ENCODE results near the gene PIGR.
A peak's percentile ranks its signal among the peaks of the same experiment; 100 is the strongest.
"Not testable (repeated sequence)": the region's sequence is repeated elsewhere in the genome, so short reads cannot be mapped to it uniquely, and the experiment has no call there.

The PIGR gene

DNA sequence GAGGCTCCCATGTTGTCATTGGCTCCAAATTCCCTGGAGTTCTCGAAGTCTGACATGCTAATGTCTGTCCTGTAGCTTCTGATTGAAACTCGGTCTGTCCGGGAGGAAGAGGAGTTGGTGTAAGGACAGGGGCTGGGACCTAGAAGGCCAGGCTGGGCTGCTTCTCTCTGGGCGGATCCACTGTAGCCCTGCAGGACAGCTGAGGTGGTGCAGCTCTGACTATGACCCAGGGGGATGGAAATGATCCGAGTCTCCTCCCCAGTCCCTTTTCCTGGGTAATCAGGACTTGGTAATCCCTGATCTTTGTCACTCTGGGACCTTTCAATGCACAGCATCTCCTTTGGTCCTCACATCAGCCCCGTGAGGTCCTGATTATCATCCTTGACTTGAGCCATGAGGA lies 14.6 kb downstream of the PIGR start:
- no peak for DNase-seq

DNA sequence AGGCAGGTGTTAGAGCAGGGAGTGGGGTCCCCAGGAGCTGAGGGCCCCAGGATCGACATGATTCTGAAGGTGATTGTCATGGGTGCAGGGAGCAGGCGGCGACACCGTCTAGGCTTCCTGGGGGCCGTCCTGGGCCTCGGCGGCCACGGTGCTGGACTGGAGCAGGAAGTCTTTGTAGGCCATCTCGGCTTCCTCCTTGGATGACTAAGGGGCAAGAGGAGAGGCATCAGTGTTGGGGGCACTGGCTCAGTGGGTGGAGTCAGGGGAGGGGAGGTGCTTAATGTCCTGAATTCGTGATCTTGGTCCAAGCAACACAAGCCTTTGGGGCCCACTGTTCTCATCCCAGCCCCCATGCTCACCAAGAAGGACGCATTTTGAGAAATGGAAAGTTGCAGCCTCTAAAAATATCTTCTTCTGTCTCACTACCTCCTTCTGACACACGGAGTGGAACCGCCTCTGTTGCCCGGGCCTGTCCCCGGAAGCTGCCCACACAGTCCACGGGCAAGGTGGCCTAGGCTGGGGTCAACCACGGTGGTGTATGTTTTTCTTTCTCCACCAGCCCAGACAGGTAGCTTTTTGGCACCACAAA lies 16.0 kb downstream of the PIGR start:
- no peak for DNase-seq

DNA sequence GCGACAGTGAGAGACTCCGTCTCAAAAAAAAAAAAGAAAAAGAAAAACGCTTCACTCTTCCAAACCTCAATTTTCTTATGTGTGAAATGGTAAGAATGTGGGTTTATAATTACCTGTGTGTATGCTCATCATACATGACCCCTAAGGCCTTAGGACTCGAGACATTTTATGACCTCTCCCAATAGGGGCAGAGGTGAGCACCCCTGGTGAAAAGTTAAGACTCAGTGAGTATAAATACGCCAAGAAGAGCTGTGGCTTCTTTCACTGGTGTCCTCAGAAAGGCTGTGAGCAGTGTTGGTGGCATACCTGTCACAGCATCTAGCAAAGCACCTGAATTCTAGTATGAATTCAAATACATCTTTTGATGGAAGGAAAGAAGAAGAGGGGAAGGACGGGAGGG lies 16.7 kb downstream of the PIGR start:
- DNase-seq, result no peak

DNA sequence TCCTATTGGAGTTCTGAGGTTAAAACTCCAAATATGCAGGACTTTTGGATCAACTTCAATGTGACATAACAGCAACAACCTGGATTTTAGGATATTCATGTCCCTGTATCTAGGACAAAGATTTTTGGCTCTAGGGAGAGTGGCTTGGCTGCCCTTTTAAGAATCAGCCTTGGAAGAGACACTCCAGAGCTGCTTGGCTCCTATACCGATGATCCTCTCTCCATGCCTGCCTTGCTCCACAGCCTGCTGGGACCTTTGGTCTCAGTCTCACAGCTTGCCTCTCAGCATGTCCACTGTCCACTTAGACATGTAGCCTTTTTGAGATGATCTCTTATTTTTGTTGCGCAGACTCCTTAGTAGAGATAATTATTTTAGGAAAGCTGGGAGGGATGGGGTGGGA lies 20.0 kb downstream of the PIGR start:
- DNase-seq, result no peak

DNA sequence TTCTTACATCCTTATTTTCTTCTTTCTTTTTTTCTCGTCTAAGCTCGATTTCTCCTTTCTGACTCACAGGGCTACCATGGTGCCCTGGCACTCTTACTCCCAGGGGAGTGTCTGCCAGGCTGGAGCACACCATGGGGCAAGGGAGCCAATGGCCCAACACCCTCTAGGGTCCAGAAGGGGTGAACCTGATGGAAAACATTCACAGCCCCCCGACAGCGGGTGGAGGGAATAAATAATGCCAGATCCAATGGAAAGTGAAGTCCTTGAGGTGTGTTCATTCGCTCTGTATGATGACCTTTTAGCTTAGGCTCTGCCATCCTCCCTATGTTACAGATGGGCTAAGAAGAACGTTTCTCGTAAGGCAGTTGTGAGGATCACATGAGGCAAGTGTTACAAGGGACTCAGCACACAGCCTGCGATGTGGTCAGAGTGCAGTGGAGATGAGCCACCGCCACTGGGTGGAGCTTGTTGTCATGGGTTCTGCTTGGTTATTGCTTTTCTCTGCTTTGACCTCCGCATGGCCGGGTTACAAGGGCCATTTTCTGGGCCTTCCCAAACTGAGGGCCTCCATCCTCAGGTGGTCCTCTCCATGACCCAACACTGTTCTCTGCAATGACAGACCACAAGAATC lies 21.0 kb downstream of the PIGR start:
- no peak for DNase-seq

DNA sequence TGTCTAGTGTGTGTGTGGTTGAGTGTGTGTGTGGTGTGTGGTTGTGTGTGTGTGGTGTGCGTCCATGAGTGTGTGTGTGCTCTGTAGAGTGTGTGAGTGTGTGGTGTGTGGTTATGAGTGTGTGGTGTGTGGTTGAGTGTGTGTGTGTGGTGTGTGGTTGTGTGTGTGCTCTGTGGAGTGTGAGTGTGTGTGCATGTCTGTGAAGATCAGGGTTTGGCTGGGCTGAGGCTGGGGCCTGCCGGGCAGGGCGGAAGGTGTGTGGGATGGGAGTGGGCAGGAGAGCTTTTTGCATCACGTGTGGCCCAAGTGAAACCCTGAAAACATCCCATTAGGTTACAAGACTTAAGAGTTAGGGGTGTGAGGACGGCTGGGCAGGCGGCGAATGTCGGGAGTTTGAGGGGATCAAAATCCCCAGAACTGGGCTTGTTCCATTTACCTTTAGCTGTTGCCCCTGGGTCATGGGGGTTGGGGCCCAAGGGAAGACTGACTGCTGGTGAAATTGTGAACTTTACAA lies 21.6 kb downstream of the PIGR start:
- DNase-seq, result no peak

DNA sequence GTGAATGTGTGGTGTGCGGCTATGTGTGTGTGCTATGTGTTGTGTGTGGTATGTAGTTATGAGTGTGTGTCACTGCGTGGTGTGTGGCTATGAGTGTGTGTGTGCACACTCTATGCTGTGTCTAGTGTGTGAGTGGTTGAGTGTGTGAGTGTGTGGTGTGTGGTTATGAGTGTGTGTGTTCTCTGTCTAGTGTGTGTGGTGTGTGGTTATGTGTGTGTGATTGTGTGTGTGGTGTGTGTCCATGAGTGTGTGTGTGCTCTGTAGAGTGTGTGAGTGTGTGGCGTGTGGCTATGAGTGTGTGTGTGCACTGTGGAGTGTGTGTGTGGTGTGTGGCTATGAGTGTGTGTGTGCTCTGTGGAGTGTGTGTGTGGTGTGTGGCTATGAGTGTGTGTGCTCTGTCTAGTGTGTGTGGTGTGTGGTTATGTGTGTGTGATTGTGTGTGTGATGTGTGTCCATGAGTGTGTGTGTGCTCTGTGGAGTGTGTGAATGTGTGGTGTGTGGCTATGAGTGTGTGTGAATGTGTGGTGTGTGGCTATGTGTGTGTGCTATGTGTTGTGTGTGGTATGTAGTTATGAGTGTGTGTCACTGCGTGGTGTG lies 22.2 kb downstream of the PIGR start:
- DNase-seq, result not testable (repeated sequence)

DNA sequence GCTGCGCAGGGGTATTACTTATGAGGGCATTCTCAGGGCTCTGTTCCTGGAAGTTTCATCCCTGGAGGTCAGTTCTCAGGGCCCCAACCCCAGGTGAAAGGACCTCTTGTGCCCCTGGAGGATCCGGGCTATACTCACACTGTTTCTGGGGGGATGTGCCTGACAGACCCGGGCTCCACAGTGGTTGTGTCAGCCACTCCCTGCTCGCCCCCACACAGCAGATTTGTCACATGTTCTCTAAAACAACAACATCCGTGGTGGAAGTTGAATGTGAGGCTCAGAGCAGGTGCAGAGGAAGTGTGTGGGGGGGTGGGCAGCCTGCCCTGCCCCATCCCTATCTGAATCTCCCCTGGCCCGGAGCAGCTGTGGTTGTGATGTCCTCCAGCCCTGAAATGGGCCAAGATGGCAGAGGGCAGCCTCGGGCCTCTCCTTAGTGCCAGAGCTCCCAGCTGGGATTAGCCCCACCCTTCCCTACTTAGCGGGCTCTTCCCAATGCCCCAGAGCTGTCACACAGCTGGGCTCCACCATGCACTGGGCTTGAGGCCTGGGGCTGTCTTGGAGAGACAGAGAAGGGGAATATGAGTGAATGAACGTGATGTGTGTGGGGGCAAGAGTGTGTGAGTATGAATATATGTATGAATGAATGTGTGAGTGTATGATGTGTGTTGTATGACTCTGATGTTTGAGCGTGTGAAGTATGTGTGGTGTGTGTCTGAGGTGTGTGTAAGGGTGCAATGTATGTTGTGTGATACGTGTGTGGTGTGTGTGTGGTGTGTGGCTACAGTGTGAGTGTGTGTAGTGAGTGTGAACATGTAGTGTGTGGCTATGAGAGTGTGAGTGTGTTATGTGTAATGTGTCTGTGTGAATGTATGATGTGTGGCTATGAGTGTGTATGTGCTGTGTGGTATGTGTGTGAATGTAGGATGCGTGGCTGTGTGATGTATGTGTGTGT lies 23.0 kb downstream of the PIGR start:
- no peak for DNase-seq

DNA sequence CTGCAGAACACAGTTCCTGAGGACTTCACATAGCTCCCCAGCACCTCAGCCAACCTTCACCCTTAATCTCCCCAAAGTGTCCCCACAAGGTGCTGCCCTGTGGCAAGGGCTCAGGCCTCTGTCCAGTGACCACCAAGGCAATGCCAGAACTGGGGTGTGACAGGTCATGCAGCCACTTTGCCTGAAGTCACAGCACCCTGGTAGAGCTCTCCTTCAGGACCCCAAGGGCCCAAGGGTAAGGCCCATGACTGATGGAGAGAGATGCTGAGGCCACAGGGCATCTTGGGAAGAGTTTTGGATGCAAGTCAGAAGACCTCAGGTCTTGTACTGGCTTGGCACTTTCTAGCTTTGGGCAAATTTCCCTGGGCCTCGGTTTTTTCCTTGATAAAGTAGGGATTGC lies 23.7 kb downstream of the PIGR start:
- no peak for DNase-seq

DNA sequence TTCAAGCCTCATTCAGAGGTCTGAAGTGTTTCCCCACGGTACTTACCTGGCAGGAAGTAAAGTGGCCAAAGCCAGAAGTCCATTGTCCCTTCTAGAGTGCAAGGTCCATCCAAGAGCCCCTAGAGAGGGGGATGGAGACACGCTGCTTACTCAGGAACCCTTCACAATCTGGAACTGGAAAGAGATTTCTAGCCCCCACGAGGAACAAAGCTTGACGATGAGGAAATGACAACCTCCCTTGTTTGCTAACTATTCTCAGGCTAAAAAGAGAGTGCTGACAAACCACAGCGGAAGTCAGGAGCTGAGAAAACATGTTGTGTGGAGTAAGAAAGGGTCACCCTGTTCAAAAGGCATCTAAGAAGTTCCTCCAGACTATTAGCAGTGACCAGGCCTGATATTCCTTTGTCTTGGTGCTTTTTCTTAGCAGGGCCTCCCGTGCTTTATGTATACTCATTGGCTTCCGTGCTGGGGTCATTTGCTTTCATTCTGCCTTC lies 24.4 kb downstream of the PIGR start, which contains the start of gene FCMR:
FCMR (minus strand) TSS at position 170 of the 494 bp plus-strand sequence; CDS start at position 83, 87 bp downstream.
- DNase-seq, result no peak

DNA sequence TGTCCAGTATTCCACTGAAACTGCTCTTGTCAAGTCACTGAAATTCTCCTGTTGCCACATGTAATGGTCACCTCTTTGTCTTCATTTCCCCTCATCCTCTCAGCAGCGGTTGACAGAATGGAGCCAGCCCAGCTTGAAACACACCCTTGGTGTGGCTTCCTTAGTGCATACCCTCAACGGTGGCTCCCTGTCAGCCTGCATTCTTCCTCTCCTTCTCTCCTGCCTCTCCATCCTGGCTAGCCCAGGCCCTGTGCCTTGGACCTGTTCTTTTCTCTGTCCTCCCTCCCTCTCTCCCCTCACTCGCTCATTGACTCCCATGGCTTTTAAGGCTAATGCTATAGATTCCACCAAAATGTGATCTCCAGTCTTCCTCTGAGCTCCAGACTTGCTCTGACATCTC lies 28.2 kb downstream of the PIGR start:
- DNase-seq, result no peak

DNA sequence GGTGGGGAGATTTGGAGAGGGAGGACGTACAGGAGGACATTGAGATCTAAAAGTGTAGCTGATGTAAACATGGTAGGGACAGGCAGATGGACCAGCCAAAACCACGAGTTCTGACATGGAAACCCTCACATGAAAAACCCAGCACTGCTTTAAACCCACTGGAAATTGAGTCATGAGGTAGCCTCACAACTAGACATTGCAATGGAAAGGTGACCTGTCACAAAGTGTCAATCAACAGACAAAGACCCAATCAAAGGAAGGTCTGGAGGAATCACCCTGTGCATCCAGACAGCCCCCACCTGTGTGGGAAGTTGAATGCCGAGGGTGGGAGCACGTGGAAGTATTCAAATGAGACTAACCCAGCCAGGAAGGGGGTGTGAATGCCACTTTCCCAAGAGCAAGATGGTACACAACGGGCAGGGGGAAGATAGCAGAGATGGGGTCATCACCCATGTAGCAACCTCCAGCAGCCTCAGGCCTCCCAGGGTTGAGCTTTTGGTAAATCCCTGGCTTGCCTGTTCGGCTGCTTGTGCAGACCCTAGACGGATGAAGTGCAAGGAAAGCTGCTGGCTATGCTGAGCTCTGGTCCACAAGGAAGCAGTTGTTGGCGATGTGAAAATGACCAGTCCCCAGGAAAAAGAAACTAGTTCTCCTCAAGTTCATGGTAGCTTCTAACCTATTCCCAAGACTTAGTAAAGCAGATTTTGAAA lies 30.1 kb downstream of the PIGR start:
- no peak for DNase-seq

DNA sequence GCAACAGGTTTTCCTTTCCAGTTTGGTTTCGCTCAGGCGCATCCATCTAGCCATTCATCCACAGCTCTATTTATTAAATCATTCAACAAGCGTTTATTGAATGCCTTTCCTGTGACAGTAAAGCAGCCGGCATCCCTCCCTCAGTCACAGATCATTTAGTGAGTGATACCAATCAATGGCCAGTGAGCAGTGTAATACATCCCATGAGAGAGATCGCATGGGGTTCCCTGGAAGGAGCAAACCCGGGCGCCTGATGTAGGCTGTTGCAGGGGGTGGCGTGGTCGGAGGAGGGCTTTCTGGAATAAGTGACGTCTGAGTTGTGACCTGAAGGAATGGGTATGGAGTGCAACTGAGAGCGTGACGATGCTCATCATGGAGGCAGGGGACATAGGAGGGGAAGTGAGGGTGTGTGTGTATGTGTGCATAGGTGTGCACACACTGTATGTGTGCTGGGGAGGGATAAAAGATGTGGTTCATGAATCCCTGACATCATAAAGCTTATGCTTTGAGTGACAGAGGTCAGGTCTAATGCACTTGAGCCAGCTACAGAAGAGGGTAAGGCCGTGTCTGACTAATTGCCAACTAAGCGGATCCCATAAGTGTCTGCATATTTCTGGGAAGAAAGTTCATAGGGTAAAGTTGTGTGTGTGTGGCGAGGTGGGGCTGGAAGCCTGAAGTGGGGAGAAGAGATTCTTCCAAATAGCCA lies 31.1 kb downstream of the PIGR start:
- no peak for DNase-seq

DNA sequence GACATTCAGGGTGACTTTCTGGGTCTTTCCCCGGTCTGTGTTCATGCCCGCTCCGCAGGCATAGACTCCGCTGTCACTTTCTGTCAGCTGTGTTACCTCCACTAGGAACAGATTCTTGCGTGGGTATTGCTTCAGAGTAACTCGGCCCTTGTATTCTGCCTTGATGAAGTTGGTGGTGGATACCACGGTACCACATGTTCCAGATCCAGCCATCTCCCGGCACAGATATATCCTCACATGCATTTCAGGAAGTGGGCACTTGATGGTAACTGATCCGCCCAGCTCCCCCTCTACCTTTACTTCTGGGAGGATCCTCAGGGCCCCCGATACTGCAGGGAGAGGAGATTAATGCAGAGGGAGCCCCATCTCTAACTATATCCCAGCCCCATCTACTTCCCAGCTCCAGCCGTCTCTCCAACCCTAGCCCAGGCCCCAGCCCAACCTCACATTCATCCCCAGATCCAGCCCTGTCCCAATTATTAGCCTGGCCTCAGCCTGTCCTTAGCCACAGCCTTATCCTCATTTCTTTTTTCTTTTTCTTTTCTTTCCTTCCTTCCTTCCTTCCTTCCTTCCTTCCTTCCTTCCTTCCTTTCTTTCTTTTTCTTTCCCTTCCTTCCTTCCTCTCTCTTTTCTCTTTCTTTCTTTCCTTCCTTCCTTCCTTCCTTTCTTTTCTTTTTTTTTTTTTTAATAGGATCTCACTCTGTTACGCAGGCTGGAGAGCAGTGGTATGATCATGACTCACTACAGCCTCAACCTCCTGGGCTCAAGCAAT lies 32.3 kb downstream of the PIGR start:
- DNase-seq, result no peak

DNA sequence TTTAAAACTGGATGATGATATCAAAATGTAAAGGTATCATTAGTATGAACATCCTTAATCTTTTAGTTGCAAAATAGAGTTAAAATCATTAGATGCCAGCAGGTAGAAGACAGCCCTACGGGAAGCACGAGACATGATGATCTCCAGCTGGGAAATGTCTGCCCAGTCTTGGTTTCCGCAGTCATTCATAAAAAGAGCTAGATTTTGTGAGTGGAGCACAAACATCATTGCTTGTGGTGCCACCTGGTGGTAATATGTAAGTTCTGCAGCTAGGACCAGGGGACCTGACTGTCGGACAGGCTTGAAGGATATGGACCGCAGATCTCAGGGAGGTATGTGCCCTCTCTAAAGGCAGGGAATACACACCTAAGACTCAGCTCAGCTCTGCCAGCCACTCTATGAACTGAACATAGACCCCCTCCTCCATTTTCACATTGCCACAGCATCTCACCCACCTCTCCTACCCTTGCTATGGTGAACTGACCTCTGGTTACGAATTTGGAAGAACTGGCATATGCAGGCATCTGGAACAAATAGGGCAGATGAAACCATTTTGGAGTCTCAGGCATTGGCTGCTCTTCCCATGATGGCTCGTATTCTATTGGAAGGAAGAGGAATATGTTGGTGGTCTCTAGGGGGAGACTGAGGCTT lies 33.7 kb downstream of the PIGR start:
- peak; percentile 53 for DNase-seq

DNA sequence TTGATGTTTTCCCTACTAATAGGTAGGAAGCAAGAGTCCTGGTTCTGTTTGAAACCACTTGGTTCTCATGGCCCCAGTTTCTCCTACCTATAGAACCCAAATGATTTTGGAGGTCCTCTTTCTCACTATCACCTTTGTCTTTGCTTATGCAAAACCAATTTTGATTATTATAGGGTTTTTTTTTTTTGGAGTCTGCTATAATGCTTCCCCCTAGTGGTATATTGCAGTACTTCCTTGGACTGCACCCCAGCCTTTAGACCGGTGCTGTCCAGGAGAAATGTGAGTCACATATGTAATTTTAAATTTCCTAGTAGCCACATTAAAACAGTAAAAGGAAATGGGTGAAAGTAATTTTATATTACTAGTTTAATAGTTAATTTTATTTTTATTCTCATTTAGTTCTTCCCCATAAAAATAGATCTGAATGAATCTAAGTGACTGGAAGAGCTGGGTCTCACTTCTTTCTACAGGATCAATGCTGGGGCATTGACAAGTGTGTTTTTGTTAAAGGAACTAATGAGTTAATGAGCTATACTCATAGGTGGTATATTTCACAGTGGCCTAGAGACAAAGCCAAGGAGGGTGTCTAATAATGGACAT lies 35.1 kb downstream of the PIGR start:
- DNase-seq, result peak; percentile 36

DNA sequence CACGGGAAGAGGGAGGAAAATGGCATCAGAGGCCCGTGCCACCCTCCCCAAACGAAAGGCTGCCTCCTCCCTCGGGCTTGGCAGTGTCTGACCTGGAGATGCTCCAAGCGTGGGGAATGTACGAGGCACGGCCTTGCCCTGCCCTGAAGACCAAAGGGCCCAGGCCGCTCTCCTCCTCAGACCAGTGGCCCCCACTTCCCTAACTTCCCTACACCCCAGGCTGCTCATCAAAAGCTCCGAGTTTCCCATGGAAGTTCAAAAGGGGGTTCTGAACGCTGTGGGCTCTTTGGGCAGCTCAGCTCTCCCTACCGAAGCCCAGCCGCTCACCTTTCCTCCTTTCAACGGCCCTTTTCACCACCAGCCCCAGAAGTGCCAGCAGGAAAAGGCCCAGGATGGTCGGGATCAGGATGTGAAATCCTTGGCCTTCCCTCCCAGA lies 36.4 kb downstream of the PIGR start:
- DNase-seq, result no peak

DNA sequence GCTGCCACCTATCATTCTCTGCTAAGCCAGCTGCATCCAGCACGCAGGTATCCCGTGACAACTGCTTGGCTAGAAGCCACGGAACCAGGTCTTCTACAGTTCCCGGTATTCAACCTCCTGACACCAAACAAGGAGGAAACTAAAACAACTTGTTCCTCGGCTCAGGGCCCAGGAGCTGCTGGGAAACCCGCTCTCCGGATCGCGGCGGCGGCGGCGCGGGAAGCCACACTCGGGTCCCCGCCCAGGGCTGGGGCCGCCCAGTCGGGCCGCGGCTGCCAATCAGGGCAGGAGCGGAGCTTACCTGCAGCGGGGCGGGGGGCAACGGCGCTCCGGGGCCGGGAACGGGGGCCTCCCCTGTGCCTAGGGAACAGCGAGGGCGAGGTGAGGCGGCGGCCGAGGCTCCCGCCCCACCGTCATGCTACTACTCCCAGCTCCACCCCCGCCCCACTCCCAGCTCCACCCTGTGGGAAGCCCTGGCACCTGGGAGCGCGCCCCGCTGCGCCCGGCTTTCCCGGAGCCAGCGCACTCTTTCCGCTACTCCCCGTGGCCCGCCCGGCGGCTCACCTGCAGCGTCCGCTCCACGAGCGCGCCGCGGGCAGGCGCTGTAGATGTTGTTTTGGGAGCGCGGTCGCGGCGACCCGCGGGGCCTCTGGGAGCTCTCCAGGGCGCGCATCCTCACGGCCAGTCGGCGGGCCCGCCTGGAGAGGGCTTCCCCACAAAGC lies 36.9 kb downstream of the PIGR start:
- peak; percentile 83 for DNase-seq

DNA sequence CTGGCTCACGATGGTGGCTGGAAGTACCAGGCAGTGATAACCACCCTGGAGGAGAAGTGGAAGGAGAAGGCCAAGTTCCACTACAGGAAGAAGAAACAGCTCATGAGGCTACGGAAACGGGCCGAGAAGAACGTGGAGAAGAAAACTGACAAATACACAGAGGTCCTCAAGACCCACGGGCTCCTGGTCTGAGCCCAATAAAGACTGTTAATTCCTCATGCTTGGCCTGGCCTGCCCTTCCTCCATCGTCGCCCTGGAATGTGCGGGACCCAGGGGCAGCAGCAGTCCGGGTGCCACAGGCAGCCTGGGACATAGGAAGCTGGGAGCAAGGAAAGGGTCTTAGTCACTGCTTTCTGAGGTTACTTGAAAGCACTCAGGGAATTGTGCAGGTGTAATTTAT lies 38.2 kb downstream of the PIGR start:
- no peak for DNase-seq

All from NCI-H2171 (cell line).